Activated B cell treated with CpG ODN at 0.5 μM for 24 hours (primary cell): ENCODE data around the gene TEN1. TPM values are rescaled to one million over a fixed set of nuclear protein-coding genes. Genes with fewer than 3 reads are reported as not detected.

ENCODE experiments used
- ATAC-seq: fragments of 200-7000 bp; cut with Tn5 transposase; one replicate; pipeline ENCODE4 v1.10.0; 2021; ENCODE audit warnings: low read depth, mild to moderate bottlenecking, moderate library complexity
- CTCF ChIA-PET: fragments of 350-600 bp; sonication (Branson Sonifier 250); formaldehyde crosslinking; loops from one replicate; lab custom pipeline; 2021; ENCODE audit warnings: antibody characterized with exemption; lab: Charles Lee
- POLR2A ChIA-PET: fragments of 350-600 bp; sonication (Branson Sonifier 250); formaldehyde crosslinking; loops from one replicate; lab custom pipeline; 2021; ENCODE audit warnings: antibody characterized with exemption; lab: Charles Lee
- DNase-seq: peaks from one replicate; pipeline ENCODE4 v3.0.0; 2022
- H3K27ac Mint-ChIP-seq: one replicate; pipeline ENCODE4 v1.8.0; 2020; ENCODE audit warnings: mixed read lengths
- H3K27me3 Mint-ChIP-seq: one replicate; pipeline ENCODE4 v1.8.0; 2021; ENCODE audit warnings: mixed read lengths
- H3K36me3 Mint-ChIP-seq: one replicate; pipeline ENCODE4 v1.8.0; 2021; ENCODE audit warnings: low read depth, mixed read lengths
- H3K4me1 Mint-ChIP-seq: one replicate; pipeline ENCODE4 v1.8.0; 2021; ENCODE audit warnings: mixed read lengths
- H3K4me3 Mint-ChIP-seq: one replicate; pipeline ENCODE4 v1.8.0; 2020; ENCODE audit warnings: mild to moderate bottlenecking, mixed read lengths
- H3K9me3 Mint-ChIP-seq: one replicate; pipeline ENCODE4 v1.8.0; 2020; ENCODE audit warnings: mixed read lengths
- intact Hi-C: fragments of 100-400 bp; cut with micrococcal nuclease; formaldehyde crosslinking; loops from one replicate; pipeline ENCODE4 v1.15.1; 2024
- total RNA-seq: library from RNA; stranded (reverse); gene quantifications from 2 replicates; pipeline ENCODE4 v1.2.3, GENCODE V29; 2022
- TF ChIP-seq, protein P1 (sequence below): fragments of 200-600 bp; IDR thresholded peaks from one replicate; pipeline ENCODE4 v1.8.0; 2022; ENCODE audit warnings: antibody characterized with exemption, mild to moderate bottlenecking

The TEN1 gene
- total RNA-seq, 1 donor from 2014 or later: 22.7 TPM

- DNase-seq (no peak), ATAC-seq (no peak)
- Mint-ChIP-seq H3K27me3 (no peaks in the 10 kb centered on the region), H3K4me3 (no peak overlapping the region), H3K9me3 (no peaks in the 10 kb centered on the region), H3K27ac (no peak overlapping the region), H3K4me1 (peaks cover 8% of the 10 kb centered on the region), H3K36me3 (no peaks in the 10 kb centered on the region)
- TF ChIP-seq, protein P1, sequence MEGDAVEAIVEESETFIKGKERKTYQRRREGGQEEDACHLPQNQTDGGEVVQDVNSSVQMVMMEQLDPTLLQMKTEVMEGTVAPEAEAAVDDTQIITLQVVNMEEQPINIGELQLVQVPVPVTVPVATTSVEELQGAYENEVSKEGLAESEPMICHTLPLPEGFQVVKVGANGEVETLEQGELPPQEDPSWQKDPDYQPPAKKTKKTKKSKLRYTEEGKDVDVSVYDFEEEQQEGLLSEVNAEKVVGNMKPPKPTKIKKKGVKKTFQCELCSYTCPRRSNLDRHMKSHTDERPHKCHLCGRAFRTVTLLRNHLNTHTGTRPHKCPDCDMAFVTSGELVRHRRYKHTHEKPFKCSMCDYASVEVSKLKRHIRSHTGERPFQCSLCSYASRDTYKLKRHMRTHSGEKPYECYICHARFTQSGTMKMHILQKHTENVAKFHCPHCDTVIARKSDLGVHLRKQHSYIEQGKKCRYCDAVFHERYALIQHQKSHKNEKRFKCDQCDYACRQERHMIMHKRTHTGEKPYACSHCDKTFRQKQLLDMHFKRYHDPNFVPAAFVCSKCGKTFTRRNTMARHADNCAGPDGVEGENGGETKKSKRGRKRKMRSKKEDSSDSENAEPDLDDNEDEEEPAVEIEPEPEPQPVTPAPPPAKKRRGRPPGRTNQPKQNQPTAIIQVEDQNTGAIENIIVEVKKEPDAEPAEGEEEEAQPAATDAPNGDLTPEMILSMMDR: no peak
- CTCF ChIA-PET: no interaction called here
- POLR2A ChIA-PET: no interaction called here
- intact Hi-C loops: no loop called here
Observed at GRCh38 chr17:76026714-76027158, 47.7 kb downstream of the TEN1 start.

DNA sequence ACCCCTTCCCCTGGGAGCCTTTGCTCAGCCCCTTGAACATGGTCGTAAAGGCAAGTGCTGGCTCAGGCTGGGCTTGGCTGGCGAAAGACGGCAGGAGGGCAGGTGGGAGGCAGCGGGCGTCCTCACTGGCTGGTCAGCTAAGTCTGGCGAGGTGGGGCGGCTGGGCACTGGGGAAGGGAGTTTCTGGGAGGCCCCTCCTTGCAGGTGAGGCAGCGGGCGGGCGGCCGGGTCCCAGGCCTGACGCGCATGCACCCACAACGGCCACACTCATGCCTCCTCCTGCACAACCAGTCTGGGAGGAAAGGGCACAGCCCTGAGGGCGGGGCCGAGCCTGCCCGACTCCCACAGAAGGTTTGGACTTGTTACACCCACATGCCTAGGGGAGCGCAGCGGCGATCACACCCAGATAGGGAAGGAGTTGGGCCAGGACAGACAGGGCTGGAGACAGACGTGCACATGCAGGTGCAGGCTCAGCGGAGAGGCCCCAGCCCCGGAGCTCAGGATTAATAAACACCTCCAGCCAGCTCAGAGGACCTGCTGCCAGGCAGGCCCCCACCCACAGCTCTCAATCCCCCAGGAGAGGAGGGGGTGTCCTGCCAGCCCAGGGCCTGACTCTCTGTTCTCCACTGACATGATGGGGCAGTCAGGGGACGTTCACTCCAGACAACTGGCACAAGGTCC is 48.3 kb downstream of the TEN1 start, which contains the start of gene EVPL:
TSS of gene EVPL (minus strand) at position 148 of the 681 bp plus-strand sequence. CDS start at position 40, 108 bp downstream.
- TF ChIP-seq, protein P1: no peak
- H3K27me3 Mint-ChIP-seq: no peaks in the 10 kb centered on the region
- peaks cover 8% of the 10 kb centered on the region for H3K4me1 Mint-ChIP-seq
- POLR2A ChIA-PET: interaction anchor here (0.7 kb wide), 1 partner anchor 11 kb away, joined by 10 read pairs; no protein-coding TSS in a partner anchor
- H3K36me3 Mint-ChIP-seq: no peaks in the 10 kb centered on the region
- CTCF ChIA-PET: no interaction called here
- intact Hi-C loops: no loop called here
- no peak within 1 kb of the TSS for H3K27ac Mint-ChIP-seq
- ATAC-seq (no peak), DNase-seq (no peak)
- no peaks in the 10 kb centered on the region for H3K9me3 Mint-ChIP-seq
- no peak within 1 kb of the TSS for H3K4me3 Mint-ChIP-seq

- no peak for DNase-seq
- CTCF ChIA-PET: no interaction called here
- intact Hi-C loops: no loop called here
- Mint-ChIP-seq H3K27me3 (no peaks in the 10 kb centered on the region), H3K4me3 (no peak overlapping the region), H3K4me1 (peaks cover 8% of the 10 kb centered on the region), H3K36me3 (peaks cover 3% of the 10 kb centered on the region), H3K9me3 (no peaks in the 10 kb centered on the region), H3K27ac (no peak overlapping the region)
- POLR2A ChIA-PET: no interaction called here
- TF ChIP-seq, protein P1: no peak
- no peak for ATAC-seq
Observed at GRCh38 chr17:76032073-76032779, 53.2 kb downstream of the TEN1 start.

DNA sequence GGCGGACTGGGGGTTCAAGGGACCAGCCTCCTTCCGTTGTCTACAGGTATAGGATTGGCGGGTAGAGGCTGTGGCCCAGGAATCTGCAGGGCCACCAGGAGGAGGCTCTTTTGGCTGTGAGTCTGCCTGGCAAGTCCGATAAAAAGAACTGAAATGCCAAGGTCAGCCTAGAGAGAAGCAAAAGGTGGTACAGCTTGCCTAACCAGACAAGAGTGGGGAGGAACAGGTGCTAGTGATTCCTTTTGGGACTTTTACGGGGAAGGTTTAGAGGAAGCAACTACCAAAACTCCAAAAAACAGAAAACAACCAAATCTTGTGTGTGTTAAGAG is 53.7 kb downstream of the TEN1 start:
- H3K4me3 Mint-ChIP-seq: no peak overlapping the region
- TF ChIP-seq, protein P1: no peak
- ChIA-PET POLR2A (no interaction called here), CTCF (no interaction called here)
- ATAC-seq (no peak), DNase-seq (no peak)
- H3K27ac Mint-ChIP-seq: no peak overlapping the region
- intact Hi-C loops: no loop called here
- H3K36me3 Mint-ChIP-seq: peaks cover 3% of the 10 kb centered on the region
- H3K4me1 Mint-ChIP-seq: peaks cover 8% of the 10 kb centered on the region
- H3K9me3 Mint-ChIP-seq: no peaks in the 10 kb centered on the region
- H3K27me3 Mint-ChIP-seq: no peaks in the 10 kb centered on the region

DNA sequence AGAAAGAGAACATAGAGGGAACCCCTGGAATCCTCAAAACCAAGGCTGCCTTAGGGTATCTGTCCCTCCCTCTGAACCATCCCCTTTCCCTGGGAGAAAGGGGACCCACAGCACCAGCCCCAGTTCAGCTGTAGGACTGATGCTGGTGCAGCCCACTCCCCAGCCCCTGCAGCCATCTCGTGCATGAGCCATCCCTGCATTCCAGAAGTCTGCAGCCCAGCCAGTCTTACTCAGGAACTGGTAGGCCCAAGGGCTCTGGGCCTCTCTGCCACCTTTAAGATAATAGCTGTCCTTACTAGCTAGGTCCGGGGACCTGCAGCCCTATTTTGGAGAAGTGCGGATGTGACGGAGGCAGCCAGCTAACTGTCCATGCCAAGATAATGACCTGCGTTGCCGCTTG is 54.1 kb downstream of the TEN1 start:
- Mint-ChIP-seq H3K36me3 (peaks cover 5% of the 10 kb centered on the region), H3K27ac (no peak overlapping the region), H3K9me3 (no peaks in the 10 kb centered on the region), H3K4me3 (no peak overlapping the region), H3K4me1 (peaks cover 8% of the 10 kb centered on the region), H3K27me3 (no peaks in the 10 kb centered on the region)
- ChIA-PET POLR2A (interaction anchor here (0.6 kb wide), 1 partner anchor 36 kb away, joined by 3 read pairs; no protein-coding TSS in a partner anchor), CTCF (no interaction called here)
- no peak for DNase-seq
- ATAC-seq: no peak
- intact Hi-C loops: no loop called here
- TF ChIP-seq, protein P1: no peak
